Stimulated activated CD4-positive, alpha-beta T cell treated with anti-CD3 and anti-CD28 coated beads, Interleukin-2, amount 100 ng/mL, for 4 hours (primary cell): Measurements from ENCODE around the gene NAA25.
"Not testable (repeated sequence)": the region's sequence is repeated elsewhere in the genome, so short reads cannot be mapped to it uniquely, and the experiment has no call there.

ENCODE experiments used
- DNase-seq: peaks from one replicate; pipeline ENCODE4 v3.0.0-alpha.2; 2020; ENCODE audit warnings: low read depth

NAA25 gene

GRCh38 chr12:112116232-112117060 lies 7.9 kb upstream of the NAA25 start:
- no peak for DNase-seq

GRCh38 chr12:112115259-112116045 lies 6.9 kb upstream of the NAA25 start:
- DNase-seq = no peak

- DNase-seq = no peak
Observed at GRCh38 chr12:112112409-112113133, 4.0 kb upstream of the NAA25 start.

GRCh38 chr12:112111931-112112330 lies 3.3 kb upstream of the NAA25 start:
- DNase-seq = no peak

- not testable (repeated sequence) for DNase-seq
Observed at GRCh38 chr12:112110787-112111662, 2.4 kb upstream of the NAA25 start.

GRCh38 chr12:112107306-112108201 lies 1.0 kb downstream of the NAA25 start:
- no peak for DNase-seq

GRCh38 chr12:112105891-112106290 lies 2.7 kb downstream of the NAA25 start:
- no peak for DNase-seq

GRCh38 chr12:112103758-112104503 lies 4.7 kb downstream of the NAA25 start:
- no peak for DNase-seq

GRCh38 chr12:112102746-112103145 lies 5.8 kb downstream of the NAA25 start:
- not testable (repeated sequence) for DNase-seq

- no peak for DNase-seq
Observed at GRCh38 chr12:112102127-112102526, 6.5 kb downstream of the NAA25 start.

GRCh38 chr12:112100500-112100899 lies 8.1 kb downstream of the NAA25 start:
- not testable (repeated sequence) for DNase-seq

- DNase-seq = no peak
Observed at GRCh38 chr12:112097641-112098040, 10.9 kb downstream of the NAA25 start.

- DNase-seq = peak; percentile 20
Observed at GRCh38 chr12:112096667-112097066, 11.9 kb downstream of the NAA25 start.

- DNase-seq = no peak
Observed at GRCh38 chr12:112096070-112096469, 12.5 kb downstream of the NAA25 start.

- DNase-seq = no peak
Observed at GRCh38 chr12:112091563-112091962, 17.0 kb downstream of the NAA25 start.

GRCh38 chr12:112087851-112088250 lies 20.7 kb downstream of the NAA25 start:
- no peak for DNase-seq

GRCh38 chr12:112087055-112087850 lies 21.3 kb downstream of the NAA25 start:
- no peak for DNase-seq

- DNase-seq = no peak
Observed at GRCh38 chr12:112066566-112066965, 42.0 kb downstream of the NAA25 start.

GRCh38 chr12:112063273-112063672 lies 45.3 kb downstream of the NAA25 start:
- no peak for DNase-seq
